WI38 (cell line): ENCODE data around the gene TPT1.

Experiments used
- H3K4me3 ChIP-seq: 2 replicates; pipeline ENCODE4 v1.5.1; 2011; ENCODE audit warnings: low read depth, mild to moderate bottlenecking, control low read depth, low read length
- CTCF ChIP-seq: IDR thresholded peaks from 2 replicates; pipeline ENCODE4 v1.5.1; 2012; ENCODE audit warnings: low read depth, mild to moderate bottlenecking, control low read depth, low read length

Gene TPT1

DNA sequence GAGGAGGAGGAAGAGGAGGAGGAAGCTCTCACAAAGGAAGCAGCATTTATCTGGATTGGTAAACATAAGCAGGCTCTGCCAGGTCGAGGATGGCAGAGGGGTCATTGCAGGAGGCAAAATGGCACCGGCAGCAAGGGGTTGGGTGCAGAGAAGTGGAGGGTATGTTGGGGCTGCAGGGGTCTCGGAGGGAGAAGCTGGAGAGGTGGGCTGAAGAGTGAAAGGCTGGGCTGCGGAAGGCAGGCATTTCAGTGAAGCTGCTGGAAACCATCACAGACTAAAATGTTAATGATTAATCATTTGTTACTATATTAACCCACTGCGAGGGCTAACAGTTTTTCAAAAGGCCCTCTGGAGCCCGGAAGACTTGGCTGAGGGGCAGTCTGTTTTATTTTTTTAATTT, 24.6 kb downstream of the TPT1 start:
- no peak for TF ChIP-seq CTCF
- no peak overlapping the region for H3K4me3 ChIP-seq

- no peak for TF ChIP-seq CTCF
- H3K4me3 ChIP-seq, result no peak overlapping the region
These were observed 25.3 kb downstream of the TPT1 start for GRCh38 chr13:45315520-45316167.

- TF ChIP-seq CTCF, result no peak
- no peak overlapping the region for H3K4me3 ChIP-seq
These were observed 26.2 kb downstream of the TPT1 start for GRCh38 chr13:45314822-45315221.

- peak overlapping the region; percentile 24; the same call in 1 of the 2 replicates for H3K4me3 ChIP-seq
- no peak for TF ChIP-seq CTCF
These were observed 30.4 kb downstream of the TPT1 start for GRCh38 chr13:45310341-45311131.

DNA sequence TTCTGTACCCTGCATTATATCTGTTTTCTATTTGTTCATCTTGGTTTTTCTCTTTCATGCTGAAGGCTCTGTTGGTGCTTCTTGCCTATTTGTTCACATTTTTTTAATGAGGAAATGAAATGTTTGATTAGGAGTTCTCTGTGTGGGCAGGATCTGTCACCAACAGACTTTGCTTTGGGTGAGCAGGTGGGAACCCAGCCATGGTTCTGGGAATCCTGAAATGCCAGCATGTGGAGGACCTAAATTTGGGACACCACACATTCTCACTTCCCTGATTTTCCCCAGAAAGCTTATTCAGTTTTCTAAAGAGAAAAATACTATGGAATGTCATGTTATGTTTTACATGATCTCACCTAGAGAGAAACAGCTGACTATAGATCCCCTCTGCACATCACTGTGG, 34.0 kb downstream of the TPT1 start:
- TF ChIP-seq CTCF, result no peak
- H3K4me3 ChIP-seq, result no peak overlapping the region

- no peak overlapping the region for H3K4me3 ChIP-seq
- TF ChIP-seq CTCF, result no peak
These were observed 35.9 kb downstream of the TPT1 start for GRCh38 chr13:45305079-45305478.

GRCh38 chr13:45303866-45304265, 37.1 kb downstream of the TPT1 start:
- no peak overlapping the region for H3K4me3 ChIP-seq
- no peak for TF ChIP-seq CTCF
